ENCODE measurements around the gene ATOSB. TPM values are rescaled to one million over a fixed set of nuclear protein-coding genes. Genes with fewer than 3 reads are reported as not detected.

ATOSB gene
- total RNA-seq, 1 experiment from 2014 or later = 9.2 TPM

- no peak overlapping the region for H3K4me2 ChIP-seq (ENCODE audit: low read length)
- H3F3A ChIP-seq (ENCODE audit: low read length, unreplicated experiment) = no peaks in the 10 kb centered on the region
- ChIA-PET POLR2A (ENCODE audit: unreplicated experiment) (no interaction called here), CTCF (no interaction called here)
- peaks cover 7% of the 10 kb centered on the region; the same call in 1 of the 2 replicates for H4K20me1 ChIP-seq (ENCODE audit: low read length)
- H2AFZ ChIP-seq (ENCODE audit: low read length) = no peak overlapping the region
- peaks cover 62% of the 10 kb centered on the region for H3K36me3 ChIP-seq (ENCODE audit: low read depth, low read length)
- ATAC-seq (no peak), DNase-seq (no peak)
- H3K4me1 ChIP-seq (ENCODE audit: insufficient read depth, low read length) = no peaks in the 10 kb centered on the region
- no peak overlapping the region for H3K4me3 ChIP-seq (ENCODE audit: low read length)
- H3K9me2 ChIP-seq (replicated peaks; ENCODE audit: low read length) = no peaks in the 10 kb centered on the region
- no peak for TF ChIP-seq EZH2 (IDR thresholded peaks at IDR 0.05; ENCODE audit: low read length, unreplicated experiment)
- no peak for TF ChIP-seq EZH2phosphoT487 (IDR thresholded peaks at IDR 0.05; ENCODE audit: borderline replicate concordance, low read length)
- no peaks in the 10 kb centered on the region for H3K27me3 ChIP-seq (ENCODE audit: low read length)
- no peak overlapping the region for H3K9ac ChIP-seq (ENCODE audit: low read length)
- no peaks in the 10 kb centered on the region for H3K9me3 ChIP-seq (ENCODE audit: low read length)
- TSS peak; percentile 20 for BruUV-seq (replicated peaks)
- H3K27ac ChIP-seq (ENCODE audit: low read length) = no peak overlapping the region
- no peaks in the 10 kb centered on the region for H3K79me2 ChIP-seq (ENCODE audit: low read length)
- intact Hi-C loops (cut with micrococcal nuclease) = no loop called here
These were observed 58.9 kb downstream of the ATOSB start for GRCh38 chr9:35056571-35057270.

- intact Hi-C loops (cut with micrococcal nuclease) = no loop called here
- CTCF ChIA-PET = no interaction called here
These were observed 60.6 kb downstream of the ATOSB start for GRCh38 chr9:35054871-35055644.

More at GRCh38 chr9:35054871-35055644, 60.6 kb downstream of the ATOSB start:
- DNase-seq (no peak), ATAC-seq (no peak)
- Histone ChIP-seq H3K4me1 (ENCODE audit: insufficient read depth, low read length) (no peaks in the 10 kb centered on the region), H3K9me3 (ENCODE audit: low read length) (no peaks in the 10 kb centered on the region), H3K4me2 (ENCODE audit: low read length) (no peak overlapping the region), H3K27me3 (ENCODE audit: low read length) (no peaks in the 10 kb centered on the region), H3F3A (ENCODE audit: low read length, unreplicated experiment) (no peaks in the 10 kb centered on the region), H3K9ac (ENCODE audit: low read length) (no peak overlapping the region), H3K27ac (ENCODE audit: low read length) (no peak overlapping the region), H3K9me2 (replicated peaks; ENCODE audit: low read length) (no peaks in the 10 kb centered on the region), H4K20me1 (ENCODE audit: low read length) (peaks cover 3% of the 10 kb centered on the region; the same call in 1 of the 2 replicates), H3K79me2 (ENCODE audit: low read length) (no peaks in the 10 kb centered on the region), H2AFZ (ENCODE audit: low read length) (no peak overlapping the region), H3K36me3 (ENCODE audit: low read depth, low read length) (peaks cover 50% of the 10 kb centered on the region), H3K4me3 (ENCODE audit: low read length) (no peak overlapping the region)
- TF ChIP-seq CTCF (conservative IDR thresholded peaks at IDR 0.05; ENCODE audit: low read depth, low read length) = no peak
- no peak for TF ChIP-seq EZH2phosphoT487 (IDR thresholded peaks at IDR 0.05; ENCODE audit: borderline replicate concordance, low read length)
- no peak for TF ChIP-seq EZH2 (IDR thresholded peaks at IDR 0.05; ENCODE audit: low read length, unreplicated experiment)
- BruUV-seq (replicated peaks) = no TSS peak
- POLR2A ChIA-PET (ENCODE audit: unreplicated experiment) = no interaction called here
